ENCODE measurements around the gene NEBL.

DNA sequence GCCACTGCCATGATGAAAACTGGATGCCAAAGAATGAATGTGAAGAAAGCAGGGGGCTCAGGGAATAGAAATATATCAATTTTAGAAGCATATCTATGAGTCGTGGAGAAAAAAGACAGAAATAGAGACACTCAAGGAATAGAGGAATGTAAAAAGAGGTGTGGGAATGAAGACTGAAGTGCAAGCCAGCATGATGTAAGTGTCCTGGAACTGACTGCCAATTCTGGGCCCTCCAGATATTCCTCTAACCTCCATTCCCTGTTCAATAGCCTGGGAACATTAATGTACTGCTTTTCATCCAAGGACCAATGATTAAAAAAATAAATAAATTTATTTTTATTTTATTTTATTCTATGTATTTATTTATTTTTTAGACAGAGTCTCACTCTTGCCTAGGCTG lies 40.6 kb downstream of the NEBL start:
- TF ChIP-seq POLR2A (IDR thresholded peaks at IDR 0.05), result no peak
- TF ChIP-seq, protein P1, sequence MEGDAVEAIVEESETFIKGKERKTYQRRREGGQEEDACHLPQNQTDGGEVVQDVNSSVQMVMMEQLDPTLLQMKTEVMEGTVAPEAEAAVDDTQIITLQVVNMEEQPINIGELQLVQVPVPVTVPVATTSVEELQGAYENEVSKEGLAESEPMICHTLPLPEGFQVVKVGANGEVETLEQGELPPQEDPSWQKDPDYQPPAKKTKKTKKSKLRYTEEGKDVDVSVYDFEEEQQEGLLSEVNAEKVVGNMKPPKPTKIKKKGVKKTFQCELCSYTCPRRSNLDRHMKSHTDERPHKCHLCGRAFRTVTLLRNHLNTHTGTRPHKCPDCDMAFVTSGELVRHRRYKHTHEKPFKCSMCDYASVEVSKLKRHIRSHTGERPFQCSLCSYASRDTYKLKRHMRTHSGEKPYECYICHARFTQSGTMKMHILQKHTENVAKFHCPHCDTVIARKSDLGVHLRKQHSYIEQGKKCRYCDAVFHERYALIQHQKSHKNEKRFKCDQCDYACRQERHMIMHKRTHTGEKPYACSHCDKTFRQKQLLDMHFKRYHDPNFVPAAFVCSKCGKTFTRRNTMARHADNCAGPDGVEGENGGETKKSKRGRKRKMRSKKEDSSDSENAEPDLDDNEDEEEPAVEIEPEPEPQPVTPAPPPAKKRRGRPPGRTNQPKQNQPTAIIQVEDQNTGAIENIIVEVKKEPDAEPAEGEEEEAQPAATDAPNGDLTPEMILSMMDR (IDR thresholded peaks at IDR 0.05), result no peak
